BJ (cell line): Measurements from ENCODE around the gene EHD4. TPM values are rescaled to one million over a fixed set of nuclear protein-coding genes. Genes with fewer than 3 reads are reported as not detected.

Source experiments
- CTCF ChIA-PET: fragments of 350-600 bp; formaldehyde crosslinking; extraction: SDS; loops from one replicate; lab custom pipeline; 2021; ENCODE audit warnings: antibody characterized with exemption, inconsistent platforms; lab: Yijun Ruan, JAX
- POLR2A ChIA-PET: fragments of 300-600 bp; sonication (Branson Sonifier 250); formaldehyde crosslinking; extraction: SDS; loops from one replicate; lab custom pipeline; 2021; ENCODE audit warnings: antibody characterized with exemption; lab: Charles Lee
- DNase-seq: peaks from one replicate; pipeline ENCODE4 v3.0.0-alpha.2; 2011; ENCODE audit warnings: low read depth
- H3K27me3 ChIP-seq: 2 replicates; pipeline ENCODE4 v1.6.0; 2011; ENCODE audit warnings: low read length; ENCODE audit not compliant: control insufficient read depth, insufficient read depth
- H3K36me3 ChIP-seq: 2 replicates; pipeline ENCODE4 v1.5.1; 2011; ENCODE audit warnings: low read length; ENCODE audit not compliant: control insufficient read depth, insufficient read depth
- H3K4me3 ChIP-seq: 2 replicates; pipeline ENCODE4 v1.5.1; 2011; ENCODE audit warnings: low read depth, mild to moderate bottlenecking, control low read depth, low read length
- CTCF ChIP-seq: IDR thresholded peaks from 2 replicates; pipeline ENCODE4 v1.5.1; 2011; ENCODE audit warnings: low read depth, mild to moderate bottlenecking, control low read depth, inconsistent platforms, low read length, moderate library complexity; ENCODE audit not compliant: insufficient read depth
- polyA plus RNA-seq: library from polyadenylated mRNA; depleted of rRNA; stranded (reverse); fragments of >200 nt; gene quantifications from 2 replicates; pipeline ENCODE4 v1.2.3, GENCODE V29; 2011

The EHD4 gene
- polyA plus RNA-seq, 1 experiment: 17.0 TPM

GRCh38 chr15:41891226-41891625, 81.1 kb downstream of the EHD4 start:
- no peak for DNase-seq
- POLR2A ChIA-PET: no interaction called here
- CTCF ChIA-PET: interaction anchor here (0.8 to 1.4 kb wide), 3 partner anchors 10 to 80 kb away, joined by 3 to 4 read pairs (median 3); no protein-coding TSS in a partner anchor

GRCh38 chr15:41890050-41890690, 82.2 kb downstream of the EHD4 start:
- CTCF ChIA-PET: interaction anchor here (0.8 to 1.4 kb wide), 2 partner anchors 9 to 79 kb away, joined by 3 read pairs; no protein-coding TSS in a partner anchor
- Histone ChIP-seq H3K4me3 (no peak overlapping the region), H3K27me3 (no peaks in the 10 kb centered on the region; the same call in 1 of the 2 replicates), H3K36me3 (no peaks in the 10 kb centered on the region)
- POLR2A ChIA-PET: no interaction called here
- TF ChIP-seq CTCF: no peak
- no peak for DNase-seq

More at GRCh38 chr15:41891226-41891625, 81.1 kb downstream of the EHD4 start:
- H3K27me3 ChIP-seq: no peaks in the 10 kb centered on the region; the same call in 1 of the 2 replicates
- H3K4me3 ChIP-seq: no peak overlapping the region
- no peak for TF ChIP-seq CTCF
- H3K36me3 ChIP-seq: no peaks in the 10 kb centered on the region

GRCh38 chr15:41888662-41889253, 83.6 kb downstream of the EHD4 start:
- TF ChIP-seq CTCF: no peak
- CTCF ChIA-PET: no interaction called here
- DNase-seq: no peak

GRCh38 chr15:41887893-41888292, 84.5 kb downstream of the EHD4 start:
- H3K27me3 ChIP-seq: no peaks in the 10 kb centered on the region; the same call in 1 of the 2 replicates
- no peak for TF ChIP-seq CTCF
- CTCF ChIA-PET: no interaction called here
- no peak overlapping the region for H3K4me3 ChIP-seq
- H3K36me3 ChIP-seq: no peaks in the 10 kb centered on the region
- POLR2A ChIA-PET: no interaction called here
- no peak for DNase-seq

More at GRCh38 chr15:41888662-41889253, 83.6 kb downstream of the EHD4 start:
- no peaks in the 10 kb centered on the region; the same call in 1 of the 2 replicates for H3K27me3 ChIP-seq
- POLR2A ChIA-PET: no interaction called here
- H3K4me3 ChIP-seq: no peak overlapping the region
- no peaks in the 10 kb centered on the region for H3K36me3 ChIP-seq

- POLR2A ChIA-PET: no interaction called here
- no peak for TF ChIP-seq CTCF
- Histone ChIP-seq H3K36me3 (no peaks in the 10 kb centered on the region), H3K4me3 (no peak overlapping the region), H3K27me3 (no peaks in the 10 kb centered on the region; the same call in 1 of the 2 replicates)
- no peak for DNase-seq
- CTCF ChIA-PET: interaction anchor here (1.1 kb wide), 1 partner anchor 251 kb away, joined by 3 read pairs; no protein-coding TSS in a partner anchor
Measured at GRCh38 chr15:41887161-41887560, 85.2 kb downstream of the EHD4 start.
